Ovary (tissue), 9 donors: Measurements from ENCODE around the gene FHOD1. TPM values are rescaled to one million over a fixed set of nuclear protein-coding genes. Genes with fewer than 3 reads are reported as not detected.

Experiments
- DNase-seq, 5 donors: peaks; one replicate each; pipeline ENCODE4 v3.0.0-alpha.2; 2019 to 2020
- H3K27ac ChIP-seq, 2 donors: fragments of 200-600 bp; one replicate each; pipeline versions ENCODE4 v1.5.1 to v1.8.0; 2019 to 2022
- H3K27me3 ChIP-seq: fragments of 200-600 bp; one replicate; pipeline ENCODE4 v1.8.0; 2022
- H3K36me3 ChIP-seq: fragments of 200-600 bp; sonication (generic); one replicate; pipeline ENCODE4 v1.5.1; 2019
- H3K4me1 ChIP-seq: one replicate; pipeline ENCODE4 v1.8.1; 2013; ENCODE audit warnings: mild to moderate bottlenecking, moderate library complexity; ENCODE audit not compliant: insufficient read depth
- H3K4me3 ChIP-seq: fragments of 200-600 bp; sonication (generic); one replicate; pipeline ENCODE4 v1.5.1; 2017
- H3K9me3 ChIP-seq, 2 donors: fragments of 200-600 bp in 1 of 2; sonication (generic) in 1 of 2; one replicate each; pipeline versions ENCODE4 v1.5.1 to v1.8.1; 2013 to 2019; ENCODE audit warnings: mild to moderate bottlenecking in 1 of 2, moderate library complexity in 1 of 2
- EP300 ChIP-seq: sonication (generic); formaldehyde crosslinking; IDR thresholded peaks from one replicate; pipeline ENCODE4 v1.6.1; 2017; ENCODE audit warnings: antibody characterized with exemption
- POLR2A ChIP-seq: fragments of 450-650 bp; IDR thresholded peaks from one replicate; pipeline ENCODE4 v1.6.1; 2017; ENCODE audit warnings: antibody characterized with exemption, mild to moderate bottlenecking, moderate library complexity
- WGBS, 3 donors: extraction: QIAGEN DNeasy Blood & Tissue Kit in 1 of 3; methylation state at CpG; one replicate each; pipeline versions ENCODE4 v1.1.5 to v1.1.7; 2013 to 2017; 5-methylcytosine and 5-hydroxymethylcytosine counted together
- intact Hi-C, 4 donors: fragments of 100-400 bp; cut with DNase I; formaldehyde crosslinking; loops; one replicate each; pipeline versions ENCODE4 v1.11.0 to v1.15.1; 2022 to 2023
- polyA plus RNA-seq, 2 donors: library from polyadenylated mRNA; stranded (reverse); fragments of 200-250 nt in 1 of 2; fragments of 350-450 nt in 1 of 2; fragmentation: Illumina TruSeq in 1 of 2; extraction: RNeasy Lipid Tissue Mini Kit (QIAGEN cat#74804) in 1 of 2; gene quantifications; one replicate each; pipeline ENCODE4 v1.2.3, GENCODE V29; 2013 to 2014
- total RNA-seq, 7 donors: library from RNA; depleted of rRNA in 2 of 7; stranded (reverse); fragments of >200 nt in 2 of 7; fragmentation: NEBNext Ultra II Directional in 3 of 7; extraction: Animal tissue kit (Norgen Biotek cat#: 25700) in 3 of 7; gene quantifications; one replicate each; pipeline versions ENCODE4 v1.1.0 to v1.2.4, GENCODE V29; 2016 to 2023
- TF ChIP-seq, protein P1 (sequence below), 3 donors: fragments of 450-650 bp in 2 of 3; fragments of 200-600 bp in 1 of 3; IDR thresholded peaks; one replicate each; pipeline versions ENCODE4 v1.5.1 to v1.8.0; 2016 to 2022; ENCODE audit warnings: antibody characterized with exemption in 3 of 3, mild to moderate bottlenecking in 1 of 3
- donor health status: DM: no; HTN: no; CAD: no; lungs with moderate emphysema.
- donor health status: DM: no; HTN: no; CAD: no.
- donor health status: Bipolar disorder and iron deficiency.
- donor health status: DM: yes; HTN: yes; CAD: no.
- donor health status: DM: no; HTN: no; CAD: no.
- donor health status: DM: yes; HTN: yes; CAD: no.

FHOD1 gene
- total and polyA plus RNA-seq, 9 donors: 16.0 to 84.2 (median 36.9) TPM

DNA sequence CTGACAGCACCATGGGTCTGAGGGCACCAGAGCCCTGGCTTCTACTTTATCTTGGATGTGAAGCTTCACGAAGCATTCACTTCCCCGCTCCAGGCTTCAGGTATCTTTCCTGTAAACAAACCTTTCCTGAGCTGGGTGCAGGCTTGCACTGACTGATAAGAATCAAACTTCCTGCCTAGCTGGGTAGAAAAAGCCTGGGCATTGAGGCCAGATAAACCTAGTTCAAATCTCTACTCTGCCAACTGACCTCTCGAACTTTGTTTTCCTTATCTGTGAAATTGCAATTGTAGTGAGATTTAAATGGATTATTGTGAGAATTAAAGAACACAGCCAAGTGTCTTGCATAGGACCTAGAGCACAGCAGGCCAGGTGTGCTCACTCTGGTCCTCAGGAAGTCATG is 23.3 kb downstream of the FHOD1 start:
- no peaks in the 10 kb centered on the region for H3K9me3 ChIP-seq
- H3K27me3 ChIP-seq: no peaks in the 10 kb centered on the region
- 74 to 88% (median 83%) methylated on average over 3 of the region's 3 CpGs for WGBS, 3 donors
- no peak overlapping the region for H3K27ac ChIP-seq
- no peak overlapping the region for H3K4me3 ChIP-seq
- TF ChIP-seq POLR2A: no peak
- no peaks in the 10 kb centered on the region for H3K36me3 ChIP-seq
- DNase-seq: no peak
- peaks cover 10% of the 10 kb centered on the region for H3K4me1 ChIP-seq
- intact Hi-C loops: no loop called here

DNA sequence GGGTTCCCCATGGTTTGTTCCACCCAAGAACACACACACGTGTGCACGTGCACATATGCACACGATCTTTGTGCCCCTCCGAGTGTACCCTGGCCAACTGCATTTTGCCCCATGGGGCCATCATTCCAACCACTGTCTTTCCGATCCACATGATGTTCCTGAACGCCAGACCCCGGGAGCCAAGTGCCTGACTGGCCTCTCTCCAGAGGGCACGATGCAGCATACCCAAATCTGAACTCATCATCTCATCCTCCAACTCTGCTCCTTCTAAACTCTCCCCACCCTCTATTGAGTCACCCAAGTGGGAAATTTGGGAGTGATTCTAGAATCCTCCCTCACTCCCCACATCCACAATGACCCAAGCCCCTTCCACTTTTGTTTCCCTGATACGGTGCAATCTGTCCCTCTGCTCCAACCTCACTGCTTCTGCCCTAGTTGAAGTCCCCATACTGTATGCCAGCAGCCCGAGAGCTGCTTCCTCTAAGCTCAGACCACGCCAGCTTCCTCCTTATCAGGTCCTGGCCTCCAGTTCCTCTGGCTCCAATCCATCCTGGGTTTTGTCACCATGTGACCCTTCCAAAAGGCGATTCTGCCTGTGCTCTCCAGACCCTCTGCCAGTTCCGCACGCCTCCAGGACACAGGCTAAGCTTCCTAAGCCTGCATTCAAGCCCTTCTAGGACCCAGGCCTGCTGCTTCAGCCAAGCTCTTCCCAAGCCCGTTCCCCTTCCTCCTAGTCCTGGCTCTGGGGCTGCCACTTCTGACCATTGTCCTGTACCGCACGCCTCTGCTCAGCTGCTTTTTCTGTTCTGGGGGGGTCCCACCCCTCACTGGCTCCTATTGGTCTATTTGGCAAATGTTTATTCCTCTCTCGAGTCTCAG is 30.4 kb downstream of the FHOD1 start:
- H3K9me3 ChIP-seq: no peaks in the 10 kb centered on the region
- DNase-seq: no peak
- TF ChIP-seq EP300 (no peak), POLR2A (no peak)
- TF ChIP-seq, protein P1, sequence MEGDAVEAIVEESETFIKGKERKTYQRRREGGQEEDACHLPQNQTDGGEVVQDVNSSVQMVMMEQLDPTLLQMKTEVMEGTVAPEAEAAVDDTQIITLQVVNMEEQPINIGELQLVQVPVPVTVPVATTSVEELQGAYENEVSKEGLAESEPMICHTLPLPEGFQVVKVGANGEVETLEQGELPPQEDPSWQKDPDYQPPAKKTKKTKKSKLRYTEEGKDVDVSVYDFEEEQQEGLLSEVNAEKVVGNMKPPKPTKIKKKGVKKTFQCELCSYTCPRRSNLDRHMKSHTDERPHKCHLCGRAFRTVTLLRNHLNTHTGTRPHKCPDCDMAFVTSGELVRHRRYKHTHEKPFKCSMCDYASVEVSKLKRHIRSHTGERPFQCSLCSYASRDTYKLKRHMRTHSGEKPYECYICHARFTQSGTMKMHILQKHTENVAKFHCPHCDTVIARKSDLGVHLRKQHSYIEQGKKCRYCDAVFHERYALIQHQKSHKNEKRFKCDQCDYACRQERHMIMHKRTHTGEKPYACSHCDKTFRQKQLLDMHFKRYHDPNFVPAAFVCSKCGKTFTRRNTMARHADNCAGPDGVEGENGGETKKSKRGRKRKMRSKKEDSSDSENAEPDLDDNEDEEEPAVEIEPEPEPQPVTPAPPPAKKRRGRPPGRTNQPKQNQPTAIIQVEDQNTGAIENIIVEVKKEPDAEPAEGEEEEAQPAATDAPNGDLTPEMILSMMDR (IDR thresholded peaks at IDR 0.05): no peak
- intact Hi-C loops: no loop called here
- H3K27ac ChIP-seq: no peak overlapping the region
- 76 to 82% (median 81%) methylated on average over 18 of the region's 18 CpGs for WGBS, 3 donors
- H3K27me3 ChIP-seq: no peaks in the 10 kb centered on the region
- H3K36me3 ChIP-seq: no peaks in the 10 kb centered on the region
- H3K4me1 ChIP-seq: no peaks in the 10 kb centered on the region
- no peak overlapping the region for H3K4me3 ChIP-seq

DNA sequence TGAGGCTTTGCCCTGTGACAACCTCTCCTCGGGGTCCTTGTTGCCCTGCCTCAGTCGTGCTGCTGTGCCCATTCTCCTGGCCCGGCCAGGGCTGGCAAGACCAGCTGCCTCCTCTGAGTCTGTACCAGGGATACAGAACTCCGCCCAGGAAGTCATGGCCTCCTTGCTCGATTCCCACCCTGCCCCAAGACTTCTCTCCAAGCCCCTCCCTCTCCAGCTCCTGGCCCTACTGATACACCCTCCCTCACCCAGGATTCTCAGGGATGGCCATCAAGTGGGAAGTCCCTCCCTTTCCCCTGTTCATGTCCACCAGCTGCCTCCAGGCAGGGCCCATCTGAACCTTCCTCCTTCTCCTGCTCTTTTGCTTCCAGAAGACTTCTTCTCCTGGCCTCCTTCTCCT is 31.6 kb downstream of the FHOD1 start:
- H3K27ac ChIP-seq: no peak overlapping the region
- H3K4me3 ChIP-seq: no peak overlapping the region
- 68 to 71% (median 70%) methylated on average over 5 of the region's 5 CpGs for WGBS, 3 donors
- H3K27me3 ChIP-seq: no peaks in the 10 kb centered on the region
- no peaks in the 10 kb centered on the region for H3K36me3 ChIP-seq
- H3K9me3 ChIP-seq: no peaks in the 10 kb centered on the region
- TF ChIP-seq POLR2A (no peak), EP300 (no peak)
- TF ChIP-seq, protein P1 (IDR thresholded peaks at IDR 0.05): no peak
- intact Hi-C loops: no loop called here
- no peak for DNase-seq
- no peaks in the 10 kb centered on the region for H3K4me1 ChIP-seq

DNA sequence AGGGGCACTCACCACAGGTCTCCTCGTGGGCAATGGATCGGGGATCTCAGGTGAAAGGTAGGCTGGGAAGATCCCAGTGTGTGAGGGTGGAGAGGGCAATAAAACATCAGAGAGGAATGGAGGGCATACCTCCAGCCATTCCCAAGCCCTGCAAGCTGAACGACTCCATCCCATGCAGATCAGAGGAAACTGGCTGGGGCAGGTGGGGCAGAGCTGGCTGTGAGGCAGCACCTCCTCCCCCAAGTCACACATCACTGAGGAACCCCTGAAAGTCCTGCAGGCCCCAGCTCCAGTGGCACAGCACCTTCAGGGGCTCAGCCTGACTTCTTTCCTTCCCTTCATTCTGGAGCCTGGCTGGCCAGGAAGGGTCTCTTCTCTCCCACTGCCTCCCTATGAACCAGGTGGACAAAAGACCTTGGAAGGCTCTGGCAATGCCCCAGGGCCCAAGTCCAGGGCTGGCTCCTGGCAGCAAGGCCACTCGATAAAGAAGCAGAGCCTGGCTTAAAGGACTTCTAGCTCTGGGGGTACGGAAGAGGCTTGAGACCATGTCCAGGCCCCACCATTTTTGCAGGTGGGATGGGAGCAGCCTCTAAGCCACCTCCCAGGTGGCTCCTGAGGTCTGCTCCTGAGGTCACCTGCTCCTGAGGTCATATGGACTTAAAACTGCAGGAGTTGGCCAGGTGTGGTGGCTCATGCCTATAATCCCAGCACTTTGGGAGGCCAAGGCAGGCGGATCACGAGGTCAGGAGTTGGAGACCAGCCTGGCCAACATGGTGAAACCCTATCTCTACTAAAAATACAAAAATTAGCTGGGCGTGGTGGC is 33.9 kb downstream of the FHOD1 start:
- H3K9me3 ChIP-seq: no peaks in the 10 kb centered on the region
- intact Hi-C loops: no loop called here
- TF ChIP-seq, protein P1 (IDR thresholded peaks at IDR 0.05): no peak
- no peaks in the 10 kb centered on the region for H3K27me3 ChIP-seq
- no peaks in the 10 kb centered on the region for H3K36me3 ChIP-seq
- WGBS, 3 donors: 64 to 71% (median 68%) methylated on average over 8 of the region's 8 CpGs
- no peak overlapping the region for H3K27ac ChIP-seq
- DNase-seq: no peak
- H3K4me1 ChIP-seq: no peaks in the 10 kb centered on the region
- H3K4me3 ChIP-seq: no peak overlapping the region

DNA sequence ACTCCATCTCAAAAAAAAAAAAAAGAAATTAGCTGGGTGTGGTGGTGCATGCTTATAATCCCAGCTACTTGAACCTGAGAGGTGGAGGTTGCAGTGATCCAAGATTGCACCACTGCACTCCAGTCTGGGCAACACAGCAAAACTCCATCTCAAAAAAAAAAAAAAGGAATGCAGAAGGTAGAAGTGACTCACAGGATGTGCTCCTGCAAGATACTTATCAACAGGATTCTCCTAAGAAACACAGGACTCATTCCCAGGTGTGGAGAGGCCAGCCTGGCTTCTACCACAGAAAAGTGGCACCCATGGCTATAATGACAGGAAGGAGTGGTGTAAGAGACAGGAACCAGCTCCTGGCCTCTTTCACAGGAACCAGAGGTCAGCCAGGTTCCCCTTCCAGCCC is 34.5 kb downstream of the FHOD1 start:
- no peak for DNase-seq
- TF ChIP-seq, protein P1 (IDR thresholded peaks at IDR 0.05): no peak
- no peak for TF ChIP-seq EP300
- no peak for TF ChIP-seq POLR2A
- intact Hi-C loops: no loop called here
- H3K27ac ChIP-seq: no peak overlapping the region
- H3K27me3 ChIP-seq: no peaks in the 10 kb centered on the region
- no peaks in the 10 kb centered on the region for H3K36me3 ChIP-seq
- H3K9me3 ChIP-seq: no peaks in the 10 kb centered on the region
- peaks cover 2% of the 10 kb centered on the region for H3K4me1 ChIP-seq
- H3K4me3 ChIP-seq: no peak overlapping the region
